DOHH2 (cell line): ENCODE measurements around the gene PRDM16.

Source experiments
- H3F3A ChIP-seq: fragments of 200-600 bp; sonication (generic), shearing (Covaris generic); 2 replicates; pipeline ENCODE4 v1.6.0; 2016; ENCODE audit warnings: antibody characterized with exemption, mild to moderate bottlenecking; ENCODE audit not compliant: control insufficient read depth, insufficient read depth
- H3K27ac ChIP-seq: fragments of 200-600 bp; sonication (generic); 2 replicates; pipeline ENCODE4 v1.5.1; 2014; ENCODE audit warnings: low read depth, mild to moderate bottlenecking, low read length, moderate library complexity
- H3K27me3 ChIP-seq: fragments of 200-600 bp; sonication (generic); 2 replicates; pipeline ENCODE4 v1.6.1; 2014; ENCODE audit warnings: mild to moderate bottlenecking, low read length, mixed read lengths; ENCODE audit not compliant: control insufficient read depth
- H3K36me3 ChIP-seq: fragments of 200-600 bp; sonication (generic); 2 replicates; pipeline ENCODE4 v1.6.1; 2014; ENCODE audit warnings: mild to moderate bottlenecking, low read length, moderate library complexity, mixed read lengths; ENCODE audit not compliant: control insufficient read depth
- H3K4me1 ChIP-seq: fragments of 200-600 bp; sonication (generic); 2 replicates; pipeline ENCODE4 v1.6.1; 2014; ENCODE audit warnings: mild to moderate bottlenecking, low read length, mixed read lengths; ENCODE audit not compliant: control insufficient read depth
- H3K4me2 ChIP-seq: fragments of 200-600 bp; sonication (generic); 2 replicates; pipeline ENCODE4 v1.6.0; 2014; ENCODE audit warnings: mild to moderate bottlenecking, low read length, moderate library complexity
- H3K4me3 ChIP-seq: fragments of 200-600 bp; sonication (generic); 2 replicates; pipeline ENCODE4 v1.5.1; 2014; ENCODE audit warnings: mild to moderate bottlenecking, low read length, mixed read lengths
- H3K79me2 ChIP-seq: fragments of 200-600 bp; sonication (generic); 2 replicates; pipeline ENCODE4 v1.6.1; 2014; ENCODE audit warnings: mild to moderate bottlenecking, low read length, mixed read lengths; ENCODE audit not compliant: control insufficient read depth
- H3K9me2 ChIP-seq: fragments of 200-600 bp; sonication (generic); replicated peaks from 2 replicates; pipeline ENCODE4 v1.6.1; 2014; ENCODE audit warnings: mild to moderate bottlenecking, low read length, mixed read lengths; ENCODE audit not compliant: control insufficient read depth
- H3K9me3 ChIP-seq: fragments of 200-600 bp; sonication (generic); 2 replicates; pipeline ENCODE4 v1.6.1; 2014; ENCODE audit warnings: antibody characterized with exemption, low read length, mixed read lengths; ENCODE audit not compliant: control insufficient read depth, insufficient read depth
- H4K20me1 ChIP-seq: fragments of 200-600 bp; sonication (generic); 2 replicates; pipeline ENCODE4 v1.6.0; 2014; ENCODE audit warnings: low read depth, mild to moderate bottlenecking, antibody characterized with exemption, low read length, moderate library complexity; ENCODE audit not compliant: control insufficient read depth, insufficient read depth
- CTCF ChIP-seq: fragments of 200-600 bp; sonication (generic); IDR thresholded peaks from one replicate; pipeline ENCODE4 v1.5.1; 2014; ENCODE audit warnings: antibody characterized with exemption, mild to moderate bottlenecking, low read depth, low read length; ENCODE audit not compliant: poor library complexity, severe bottlenecking
- EZH2phosphoT487 ChIP-seq: fragments of 200-600 bp; sonication (generic); IDR thresholded peaks from 2 replicates; pipeline ENCODE4 v1.6.1; 2017; ENCODE audit warnings: borderline replicate concordance, mild to moderate bottlenecking, antibody characterized with exemption, low read length, moderate library complexity, mixed read lengths

Gene PRDM16

GRCh38 chr1:3404301-3404700 is 335.3 kb downstream of the PRDM16 start:
- Histone ChIP-seq H3K36me3 (no peaks in the 10 kb centered on the region), H3K4me3 (no peak overlapping the region), H3K79me2 (no peaks in the 10 kb centered on the region), H3K9me3 (no peaks in the 10 kb centered on the region; the same call in 1 of the 2 replicates), H3K27me3 (no peaks in the 10 kb centered on the region), H3K4me1 (no peaks in the 10 kb centered on the region), H4K20me1 (no peaks in the 10 kb centered on the region), H3K27ac (no peak overlapping the region), H3F3A (no peaks in the 10 kb centered on the region), H3K4me2 (no peak overlapping the region), H3K9me2 (no peaks in the 10 kb centered on the region)
- TF ChIP-seq EZH2phosphoT487 (no peak), CTCF (no peak)

GRCh38 chr1:3404801-3405200 is 335.8 kb downstream of the PRDM16 start:
- H3K27me3 ChIP-seq: no peaks in the 10 kb centered on the region
- no peak overlapping the region for H3K4me3 ChIP-seq
- H3K9me2 ChIP-seq: no peaks in the 10 kb centered on the region
- no peaks in the 10 kb centered on the region for H3F3A ChIP-seq
- H3K9me3 ChIP-seq: no peaks in the 10 kb centered on the region; the same call in 1 of the 2 replicates
- H3K79me2 ChIP-seq: no peaks in the 10 kb centered on the region
- no peaks in the 10 kb centered on the region for H3K4me1 ChIP-seq
- no peak overlapping the region for H3K4me2 ChIP-seq
- TF ChIP-seq CTCF: no peak
- no peak for TF ChIP-seq EZH2phosphoT487
- H3K27ac ChIP-seq: no peak overlapping the region
- H4K20me1 ChIP-seq: no peaks in the 10 kb centered on the region
- H3K36me3 ChIP-seq: no peaks in the 10 kb centered on the region

GRCh38 chr1:3405491-3405890 is 336.5 kb downstream of the PRDM16 start:
- TF ChIP-seq EZH2phosphoT487 (no peak), CTCF (no peak)
- no peaks in the 10 kb centered on the region for H3K9me2 ChIP-seq
- H3K4me2 ChIP-seq: no peak overlapping the region
- H3K9me3 ChIP-seq: no peaks in the 10 kb centered on the region; the same call in 1 of the 2 replicates
- H3F3A ChIP-seq: no peaks in the 10 kb centered on the region
- H3K4me1 ChIP-seq: no peaks in the 10 kb centered on the region
- H4K20me1 ChIP-seq: no peaks in the 10 kb centered on the region
- no peaks in the 10 kb centered on the region for H3K27me3 ChIP-seq
- no peaks in the 10 kb centered on the region for H3K79me2 ChIP-seq
- no peaks in the 10 kb centered on the region for H3K36me3 ChIP-seq
- H3K4me3 ChIP-seq: no peak overlapping the region
- H3K27ac ChIP-seq: no peak overlapping the region
